ENCODE measurements around the gene RUFY4. TPM values are rescaled to one million over a fixed set of nuclear protein-coding genes. Genes with fewer than 3 reads are reported as not detected.

RUFY4 gene
- polyA plus RNA-seq, 1 experiment = not detected

GRCh38 chr2:218026244-218026643 is 42.8 kb upstream of the RUFY4 start:
- Histone ChIP-seq H3K9me3 (ENCODE audit: control insufficient read depth, insufficient read depth, low read length) (no peaks in the 10 kb centered on the region), H3K27ac (ENCODE audit: low read depth, low read length) (no peak overlapping the region), H3K27me3 (ENCODE audit: control insufficient read depth, insufficient read depth, low read length) (peaks cover 4% of the 10 kb centered on the region), H3K4me3 (ENCODE audit: low read depth, low read length) (no peak overlapping the region)
- ChIA-PET CTCF (no interaction called here), POLR2A (interaction anchor here (0.6 kb wide), 1 partner anchor 136 kb away, joined by 3 read pairs; no protein-coding TSS in a partner anchor)
- no peak for TF ChIP-seq CTCF (IDR thresholded peaks at IDR 0.05; ENCODE audit: low read depth, low read length)
- DNase-seq (ENCODE audit: low read depth, low spot score) = no peak

- Histone ChIP-seq H3K4me3 (ENCODE audit: low read depth, low read length) (no peak overlapping the region), H3K9me3 (ENCODE audit: control insufficient read depth, insufficient read depth, low read length) (no peaks in the 10 kb centered on the region), H3K27ac (ENCODE audit: low read depth, low read length) (no peak overlapping the region), H3K27me3 (ENCODE audit: control insufficient read depth, insufficient read depth, low read length) (peaks cover 4% of the 10 kb centered on the region)
- TF ChIP-seq CTCF (IDR thresholded peaks at IDR 0.05; ENCODE audit: low read depth, low read length) = no peak
- DNase-seq (ENCODE audit: low read depth, low spot score) = no peak
- POLR2A ChIA-PET = no interaction called here
- CTCF ChIA-PET = no interaction called here
Observed at GRCh38 chr2:218026676-218027425, 42.2 kb upstream of the RUFY4 start.

- ChIA-PET POLR2A (no interaction called here), CTCF (no interaction called here)
- Histone ChIP-seq H3K27me3 (ENCODE audit: control insufficient read depth, insufficient read depth, low read length) (peaks cover 4% of the 10 kb centered on the region), H3K27ac (ENCODE audit: low read depth, low read length) (no peak overlapping the region), H3K9me3 (ENCODE audit: control insufficient read depth, insufficient read depth, low read length) (no peaks in the 10 kb centered on the region; the same call in 1 of the 2 replicates), H3K4me3 (ENCODE audit: low read depth, low read length) (no peak overlapping the region)
- no peak for TF ChIP-seq CTCF (IDR thresholded peaks at IDR 0.05; ENCODE audit: low read depth, low read length)
- no peak for DNase-seq (ENCODE audit: low read depth, low spot score)
Observed at GRCh38 chr2:218027426-218028188, 41.4 kb upstream of the RUFY4 start.

GRCh38 chr2:218028189-218028495 is 40.9 kb upstream of the RUFY4 start:
- CTCF ChIA-PET = interaction anchor here (1.1 kb wide), 1 partner anchor 141 kb away, joined by 6 read pairs; no protein-coding TSS in a partner anchor

More at GRCh38 chr2:218028189-218028495, 40.9 kb upstream of the RUFY4 start:
- no peak for DNase-seq (ENCODE audit: low read depth, low spot score)
- H3K9me3 ChIP-seq (ENCODE audit: control insufficient read depth, insufficient read depth, low read length) = no peaks in the 10 kb centered on the region; the same call in 1 of the 2 replicates
- no peak for TF ChIP-seq CTCF (IDR thresholded peaks at IDR 0.05; ENCODE audit: low read depth, low read length)
- POLR2A ChIA-PET = no interaction called here
- H3K27me3 ChIP-seq (ENCODE audit: control insufficient read depth, insufficient read depth, low read length) = peaks cover 4% of the 10 kb centered on the region
- no peak overlapping the region for H3K27ac ChIP-seq (ENCODE audit: low read depth, low read length)
- no peak overlapping the region for H3K4me3 ChIP-seq (ENCODE audit: low read depth, low read length)
